Dermis microvascular lymphatic vessel endothelial cell (primary cell): Measurements from ENCODE around the gene CYFIP2. TPM values are rescaled to one million over a fixed set of nuclear protein-coding genes. Genes with fewer than 3 reads are reported as not detected.

Source experiments
- DNase-seq, 2 donors: peaks; one replicate each; pipeline versions ENCODE4 v3.0.0 to v3.0.0-alpha.2; 2010; ENCODE audit warnings: low read depth in 2 of 2
- total RNA-seq: library from RNA; depleted of rRNA; stranded (reverse); fragments of >200 nt; gene quantifications from 2 replicates; pipeline ENCODE4 v1.2.1, GENCODE V29; 2014

The CYFIP2 gene
- total RNA-seq, 1 donor from 2014 or later = 9.5 TPM

GRCh38 chr5:157358871-157359270 is 92.9 kb downstream of the CYFIP2 start:
- no peak for DNase-seq

- DNase-seq = no peak
Measured at GRCh38 chr5:157359356-157360055, 93.6 kb downstream of the CYFIP2 start.

GRCh38 chr5:157362012-157362411 is 96.1 kb downstream of the CYFIP2 start:
- DNase-seq = peak in 1 of 2 donors; percentile 14

GRCh38 chr5:157362502-157362901 is 96.6 kb downstream of the CYFIP2 start:
- no peak for DNase-seq

GRCh38 chr5:157362982-157363381 is 97.1 kb downstream of the CYFIP2 start:
- no peak for DNase-seq

- DNase-seq = no peak
Measured at GRCh38 chr5:157365732-157366131, 99.8 kb downstream of the CYFIP2 start.

GRCh38 chr5:157366741-157367674 is 101.1 kb downstream of the CYFIP2 start:
- DNase-seq = peak in 1 of 2 donors; percentile 66

- no peak for DNase-seq
Measured at GRCh38 chr5:157369507-157369906, 103.6 kb downstream of the CYFIP2 start.

GRCh38 chr5:157370967-157371366 is 105.0 kb downstream of the CYFIP2 start:
- no peak for DNase-seq

- no peak for DNase-seq
Measured at GRCh38 chr5:157371655-157372471, 105.9 kb downstream of the CYFIP2 start.

GRCh38 chr5:157372472-157372822 is 106.5 kb downstream of the CYFIP2 start:
- no peak for DNase-seq

GRCh38 chr5:157378509-157378908 is 112.6 kb downstream of the CYFIP2 start:
- no peak for DNase-seq

- no peak for DNase-seq
Measured at GRCh38 chr5:157379983-157380382, 114.1 kb downstream of the CYFIP2 start.

- DNase-seq = no peak
Measured at GRCh38 chr5:157381746-157382145, 115.8 kb downstream of the CYFIP2 start.

- DNase-seq = no peak
Measured at GRCh38 chr5:157382996-157383800, 117.3 kb downstream of the CYFIP2 start.

GRCh38 chr5:157384971-157385709 is 119.2 kb downstream of the CYFIP2 start:
- DNase-seq = peak in 1 of 2 donors; percentile 87

- no peak for DNase-seq
Measured at GRCh38 chr5:157387041-157387563, 121.2 kb downstream of the CYFIP2 start.

GRCh38 chr5:157387683-157388093 is 121.8 kb downstream of the CYFIP2 start:
- DNase-seq = peak in 1 of 2 donors; percentile 85

GRCh38 chr5:157388111-157388710 is 122.3 kb downstream of the CYFIP2 start:
- no peak for DNase-seq

- DNase-seq = no peak
Measured at GRCh38 chr5:157389103-157389502, 123.2 kb downstream of the CYFIP2 start.
